BE2C (cell line): ENCODE data around the gene POP7.
A peak's percentile ranks its signal among the peaks of the same experiment; 100 is the strongest.

ENCODE experiments used
- DNase-seq: peaks from one replicate; pipeline ENCODE4 v3.0.0-alpha.2; 2020
- H3K27me3 ChIP-seq: fragments of 250-450 bp; sonication (Bioruptor Pico); 2 replicates; pipeline ENCODE4 v1.5.1; 2020; ENCODE audit warnings: mild to moderate bottlenecking
- H3K36me3 ChIP-seq: fragments of 250-450 bp; sonication (Bioruptor Pico); 2 replicates; pipeline ENCODE4 v1.5.1; 2020; ENCODE audit warnings: mild to moderate bottlenecking
- H3K4me1 ChIP-seq: fragments of 250-450 bp; sonication (Bioruptor Pico); 2 replicates; pipeline ENCODE4 v1.5.1; 2020
- H3K4me3 ChIP-seq: 2 replicates; pipeline ENCODE4 v1.5.1; 2011; ENCODE audit warnings: low read depth, low read length
- H3K9me3 ChIP-seq: fragments of 250-450 bp; sonication (Bioruptor Pico); 2 replicates; pipeline ENCODE4 v1.5.1; 2020
- CTCF ChIP-seq: IDR thresholded peaks from 2 replicates; pipeline ENCODE4 v1.5.1; 2012; ENCODE audit warnings: mild to moderate bottlenecking, low read depth, low read length

The POP7 gene

GRCh38 chr7:100670074-100670473 is 35.8 kb upstream of the POP7 start:
- Histone ChIP-seq H3K27me3 (no peaks in the 10 kb centered on the region), H3K9me3 (no peaks in the 10 kb centered on the region), H3K4me3 (no peak overlapping the region), H3K4me1 (no peaks in the 10 kb centered on the region), H3K36me3 (no peaks in the 10 kb centered on the region)
- DNase-seq = no peak
- no peak for TF ChIP-seq CTCF

GRCh38 chr7:100671353-100672327 is 34.3 kb upstream of the POP7 start:
- no peaks in the 10 kb centered on the region for H3K4me1 ChIP-seq
- DNase-seq = no peak

GRCh38 chr7:100673302-100673941 is 32.5 kb upstream of the POP7 start, which contains the start of gene GNB2:
TSS of gene GNB2 (plus strand) at chr7:100673740. CDS start at chr7:100676266, 2,526 bp downstream.
- peak; percentile 99 for DNase-seq
- Histone ChIP-seq H3K27me3 (no peaks in the 10 kb centered on the region), H3K36me3 (peaks cover 20% of the 10 kb centered on the region), H3K4me3 (peak within 1 kb of the TSS; percentile 92), H3K4me1 (peaks cover 9% of the 10 kb centered on the region), H3K9me3 (no peaks in the 10 kb centered on the region)
- TF ChIP-seq CTCF = no peak

More at GRCh38 chr7:100671353-100672327, 34.3 kb upstream of the POP7 start:
- no peaks in the 10 kb centered on the region for H3K9me3 ChIP-seq
- no peak for TF ChIP-seq CTCF
- H3K27me3 ChIP-seq = no peaks in the 10 kb centered on the region
- no peak overlapping the region for H3K4me3 ChIP-seq
- peaks cover 2% of the 10 kb centered on the region for H3K36me3 ChIP-seq

- Histone ChIP-seq H3K36me3 (peaks cover 24% of the 10 kb centered on the region), H3K27me3 (no peaks in the 10 kb centered on the region), H3K4me1 (peaks cover 15% of the 10 kb centered on the region), H3K4me3 (peak overlapping the region; percentile 92), H3K9me3 (no peaks in the 10 kb centered on the region)
- DNase-seq = no peak
- no peak for TF ChIP-seq CTCF
Observed at GRCh38 chr7:100673942-100674410, 31.9 kb upstream of the POP7 start.

- TF ChIP-seq CTCF = no peak
- peaks cover 28% of the 10 kb centered on the region for H3K36me3 ChIP-seq
- peak overlapping the region; percentile 92 for H3K4me3 ChIP-seq
- no peak for DNase-seq
- no peaks in the 10 kb centered on the region for H3K27me3 ChIP-seq
- H3K9me3 ChIP-seq = no peaks in the 10 kb centered on the region
- H3K4me1 ChIP-seq = peaks cover 20% of the 10 kb centered on the region
Observed at GRCh38 chr7:100674411-100675104, 31.4 kb upstream of the POP7 start.
